Ectodermal cell (in vitro differentiated cells): ENCODE results near the gene NAPSA.
A peak's percentile ranks its signal among the peaks of the same experiment; 100 is the strongest.
"Not testable (repeated sequence)": the region's sequence is repeated elsewhere in the genome, so short reads cannot be mapped to it uniquely, and the experiment has no call there.

Experiments
- H3K27ac ChIP-seq: 2 replicates; pipeline ENCODE4 v1.7.0; 2013; ENCODE audit warnings: mild to moderate bottlenecking, low read depth, low read length; ENCODE audit not compliant: insufficient read depth, poor library complexity, severe bottlenecking
- H3K27me3 ChIP-seq: 2 replicates; pipeline ENCODE4 v1.7.0; 2013; ENCODE audit warnings: mild to moderate bottlenecking, low read length; ENCODE audit not compliant: insufficient read depth, control insufficient read depth, poor library complexity, severe bottlenecking
- H3K36me3 ChIP-seq: one replicate; pipeline ENCODE4 v1.7.0; 2013; ENCODE audit warnings: low read length; ENCODE audit not compliant: control insufficient read depth, insufficient read depth
- H3K4me1 ChIP-seq: one replicate; pipeline ENCODE4 v1.7.0; 2013; ENCODE audit warnings: low read length; ENCODE audit not compliant: control insufficient read depth, insufficient read depth
- H3K4me3 ChIP-seq: 2 replicates; pipeline ENCODE4 v1.7.0; 2013; ENCODE audit warnings: low read depth, low read length, control low read depth; ENCODE audit not compliant: insufficient read depth
- H3K9me3 ChIP-seq: 2 replicates; pipeline ENCODE4 v1.7.0; 2013; ENCODE audit warnings: mild to moderate bottlenecking, low read length, moderate library complexity; ENCODE audit not compliant: control insufficient read depth
- WGBS, 2 experiments: methylation state at CpG; one replicate each; pipeline ENCODE4 v1.1.7; 2013; ENCODE audit warnings: missing lambda C conversion rate in 2 of 2; 5-methylcytosine and 5-hydroxymethylcytosine counted together

Gene NAPSA

GRCh38 chr19:50329926-50330294, 35.5 kb downstream of the NAPSA start:
- 52 to 54% methylated on average over 18 of the region's 18 CpGs for WGBS, 2 experiments
- H3K9me3 ChIP-seq, H3K4me1 ChIP-seq, H3K36me3 ChIP-seq: not testable (repeated sequence)
- Histone ChIP-seq H3K4me3 (peak overlapping the region; percentile 63), H3K27ac (peak overlapping the region; percentile 89), H3K27me3 (peaks cover 39% of the 10 kb centered on the region)

- 34 to 39% methylated on average over 43 of the region's 43 CpGs for WGBS, 2 experiments
- H3K4me1 ChIP-seq = peaks cover 4% of the 10 kb centered on the region
- peak within 1 kb of the TSS; percentile 89 for H3K27ac ChIP-seq
- peaks cover 39% of the 10 kb centered on the region for H3K27me3 ChIP-seq
- H3K9me3 ChIP-seq = no peaks in the 10 kb centered on the region
- no peaks in the 10 kb centered on the region for H3K36me3 ChIP-seq
- peak within 1 kb of the TSS; percentile 63 for H3K4me3 ChIP-seq
Observed at GRCh38 chr19:50329146-50329925, 36.1 kb downstream of the NAPSA start, which contains the start of gene KCNC3. KCNC3 (minus strand) TSS chr19:50329377; CDS start chr19:50329082, 295 bp downstream.

- Histone ChIP-seq H3K9me3 (no peaks in the 10 kb centered on the region), H3K36me3 (no peaks in the 10 kb centered on the region), H3K27me3 (peaks cover 39% of the 10 kb centered on the region), H3K27ac (no peak overlapping the region), H3K4me3 (no peak overlapping the region), H3K4me1 (peaks cover 4% of the 10 kb centered on the region)
- WGBS, 2 experiments = 28 to 29% methylated on average over 39 to 40 of the region's 40 CpGs
Observed at GRCh38 chr19:50328873-50329145, 36.6 kb downstream of the NAPSA start.

- Histone ChIP-seq H3K27me3 (peaks cover 39% of the 10 kb centered on the region), H3K4me1 (peaks cover 4% of the 10 kb centered on the region), H3K36me3 (no peaks in the 10 kb centered on the region), H3K27ac (no peak overlapping the region), H3K4me3 (peak overlapping the region; percentile 29), H3K9me3 (no peaks in the 10 kb centered on the region)
- 32 to 40% methylated on average over 104 of the region's 104 CpGs for WGBS, 2 experiments
Observed at GRCh38 chr19:50328224-50328872, 37.1 kb downstream of the NAPSA start.

GRCh38 chr19:50327461-50328223, 37.8 kb downstream of the NAPSA start:
- H3K27ac ChIP-seq = no peak overlapping the region
- WGBS, 2 experiments = 54 to 57% methylated on average over 20 of the region's 20 CpGs
- H3K4me1 ChIP-seq = peaks cover 4% of the 10 kb centered on the region
- no peaks in the 10 kb centered on the region for H3K36me3 ChIP-seq
- peaks cover 39% of the 10 kb centered on the region for H3K27me3 ChIP-seq
- no peak overlapping the region for H3K4me3 ChIP-seq
- no peaks in the 10 kb centered on the region for H3K9me3 ChIP-seq

- H3K36me3 ChIP-seq = no peaks in the 10 kb centered on the region
- peaks cover 38% of the 10 kb centered on the region for H3K27me3 ChIP-seq
- no peak overlapping the region for H3K27ac ChIP-seq
- H3K4me3 ChIP-seq = no peak overlapping the region
- 60 to 62% methylated on average over 3 of the region's 4 CpGs for WGBS, 2 experiments
- peaks cover 4% of the 10 kb centered on the region for H3K4me1 ChIP-seq
- no peaks in the 10 kb centered on the region for H3K9me3 ChIP-seq
Observed at GRCh38 chr19:50327013-50327412, 38.4 kb downstream of the NAPSA start.

GRCh38 chr19:50326101-50326664, 39.3 kb downstream of the NAPSA start:
- peak overlapping the region; percentile 25 for H3K4me3 ChIP-seq
- H3K27ac ChIP-seq = no peak overlapping the region
- H3K4me1 ChIP-seq = peaks cover 4% of the 10 kb centered on the region
- no peaks in the 10 kb centered on the region for H3K9me3 ChIP-seq
- no peaks in the 10 kb centered on the region for H3K36me3 ChIP-seq
- 28 to 41% methylated on average over 25 to 26 of the region's 26 CpGs for WGBS, 2 experiments
- peaks cover 31% of the 10 kb centered on the region for H3K27me3 ChIP-seq

- Histone ChIP-seq H3K4me1 (peaks cover 4% of the 10 kb centered on the region), H3K9me3 (no peaks in the 10 kb centered on the region), H3K27me3 (peaks cover 31% of the 10 kb centered on the region), H3K4me3 (peak overlapping the region; percentile 25), H3K36me3 (no peaks in the 10 kb centered on the region), H3K27ac (no peak overlapping the region)
- WGBS, 2 experiments = 16 to 17% methylated on average over 48 of the region's 48 CpGs
Observed at GRCh38 chr19:50325310-50326100, 39.9 kb downstream of the NAPSA start.

- 83 to 84% methylated on average over 11 of the region's 11 CpGs for WGBS, 2 experiments
- Histone ChIP-seq H3K36me3 (no peaks in the 10 kb centered on the region), H3K27me3 (peaks cover 28% of the 10 kb centered on the region), H3K27ac (no peak overlapping the region), H3K4me3 (no peak overlapping the region), H3K4me1 (peaks cover 4% of the 10 kb centered on the region), H3K9me3 (no peaks in the 10 kb centered on the region)
Observed at GRCh38 chr19:50324331-50324730, 41.1 kb downstream of the NAPSA start.
